SK-N-SH (cell line): ENCODE data around the gene KCTD5. TPM values are rescaled to one million over a fixed set of nuclear protein-coding genes. Genes with fewer than 3 reads are reported as not detected.

Experiments used
- CTCF ChIA-PET: fragments of 300-600, 350-600 bp; formaldehyde crosslinking; extraction: SDS; loops from one replicate; lab custom pipeline; 2021; lab: Yijun Ruan, JAX
- POLR2A ChIA-PET: fragments of 350-600 bp; sonication (Branson Sonifier 250); formaldehyde crosslinking; extraction: SDS; loops from one replicate; lab custom pipeline; 2020; ENCODE audit warnings: antibody characterized with exemption, inconsistent platforms; lab: Yijun Ruan, JAX
- DNase-seq: peaks from one replicate; pipeline ENCODE4 v3.0.0; 2012
- H2AFZ ChIP-seq: fragments of 200-600 bp; sonication (generic); 2 replicates; pipeline ENCODE4 v1.8.1; 2016; ENCODE audit warnings: antibody characterized with exemption, mild to moderate bottlenecking, low read depth
- H3F3A ChIP-seq: fragments of 200-600 bp; sonication (generic); replicated peaks from 2 replicates; pipeline ENCODE3; 2016; ENCODE audit warnings: antibody characterized with exemption, mild to moderate bottlenecking; ENCODE audit not compliant: insufficient read depth
- H3K27ac ChIP-seq, 2 experiments: fragments of 200-500 bp in 1 of 2; fragments of 200-600 bp in 1 of 2; sonication (Bioruptor generic) in 1 of 2; sonication (generic), shearing (Covaris generic) in 1 of 2; 2 replicates each; pipeline versions ENCODE4 v1.5.1 to v1.6.1; 2014 to 2016; ENCODE audit warnings: low read depth in 2 of 2, inconsistent platforms in 1 of 2, low read length in 1 of 2, mild to moderate bottlenecking in 1 of 2, mixed read lengths in 1 of 2
- H3K27me3 ChIP-seq: fragments of 200-600 bp; sonication (generic), shearing (Covaris generic); 2 replicates; pipeline ENCODE4 v1.6.1; 2016; ENCODE audit warnings: mixed run types; ENCODE audit not compliant: insufficient read depth
- H3K36me3 ChIP-seq, 2 experiments: fragments of 200-500 bp in 1 of 2; fragments of 200-600 bp in 1 of 2; sonication (Bioruptor generic) in 1 of 2; sonication (generic) in 1 of 2; replicated peaks in 1 of 2; 2 replicates each; pipeline versions ENCODE3 to v1.5.1; 2014 to 2016; ENCODE audit warnings: low read length in 1 of 2, mild to moderate bottlenecking in 1 of 2; ENCODE audit not compliant: insufficient read depth in 2 of 2, control insufficient read depth in 1 of 2
- H3K4me1 ChIP-seq, 2 experiments: fragments of 200-500 bp in 1 of 2; fragments of 200-600 bp in 1 of 2; sonication (Bioruptor generic) in 1 of 2; sonication (generic), shearing (Covaris generic) in 1 of 2; 2 replicates each; pipeline versions ENCODE4 v1.5.1 to v1.6.1; 2014 to 2016; ENCODE audit warnings: low read depth in 1 of 2, low read length in 1 of 2, mixed run types in 1 of 2; ENCODE audit not compliant: insufficient read depth in 2 of 2, control insufficient read depth in 1 of 2
- H3K4me2 ChIP-seq: fragments of 200-600 bp; sonication (generic), shearing (Covaris generic); 2 replicates; pipeline ENCODE4 v1.6.1; 2017; ENCODE audit warnings: mixed run types
- H3K4me3 ChIP-seq, 2 experiments: fragments of 200-500 bp in 1 of 2; fragments of 200-600 bp in 1 of 2; sonication (Bioruptor generic) in 1 of 2; sonication (generic), shearing (Covaris generic) in 1 of 2; 2 replicates each; pipeline versions ENCODE4 v1.5.1 to v1.8.1; 2014 to 2016; ENCODE audit warnings: low read depth in 2 of 2, inconsistent platforms in 1 of 2, low read length in 1 of 2, mild to moderate bottlenecking in 1 of 2, mixed read lengths in 1 of 2, moderate library complexity in 1 of 2
- H3K79me2 ChIP-seq: fragments of 200-600 bp; sonication (generic); 2 replicates; pipeline ENCODE4 v1.8.1; 2017; ENCODE audit warnings: mild to moderate bottlenecking; ENCODE audit not compliant: insufficient read depth
- H3K9ac ChIP-seq: fragments of 200-600 bp; sonication (generic); 2 replicates; pipeline ENCODE4 v1.6.1; 2017; ENCODE audit warnings: mixed run types
- H3K9me2 ChIP-seq: fragments of 200-600 bp; sonication (generic); 2 replicates; pipeline ENCODE4 v1.6.1; 2017; ENCODE audit warnings: mixed run types
- H3K9me3 ChIP-seq: fragments of 200-600 bp; sonication (generic); 2 replicates; pipeline ENCODE4 v1.6.1; 2017; ENCODE audit warnings: mixed run types, mild to moderate bottlenecking, moderate library complexity
- H4K20me1 ChIP-seq: fragments of 200-600 bp; sonication (generic); 2 replicates; pipeline ENCODE4 v1.6.1; 2017; ENCODE audit warnings: mild to moderate bottlenecking, mixed run types; ENCODE audit not compliant: insufficient read depth
- CHD2 ChIP-seq: fragments of 150-350 bp; IDR thresholded peaks from 2 replicates; pipeline ENCODE4 v1.6.1; 2018; ENCODE audit warnings: low read length; ENCODE audit not compliant: partially characterized antibody
- EP300 ChIP-seq, 2 experiments: IDR thresholded peaks; 2 replicates each; pipeline versions ENCODE4 v1.4.0 to v1.6.1; 2012; ENCODE audit warnings: borderline replicate concordance in 1 of 2, low read depth in 1 of 2, low read length in 1 of 2
- FOSL2 ChIP-seq: IDR thresholded peaks from 2 replicates; pipeline ENCODE4 v1.4.0; 2012; ENCODE audit warnings: low read depth, mild to moderate bottlenecking, moderate library complexity, borderline replicate concordance
- FOXM1 ChIP-seq: IDR thresholded peaks from 2 replicates; pipeline ENCODE4 v1.4.0; 2012; ENCODE audit warnings: low read depth, mild to moderate bottlenecking
- GABPA ChIP-seq: IDR thresholded peaks from 2 replicates; pipeline ENCODE4 v1.4.0; 2012; ENCODE audit warnings: low read depth, mild to moderate bottlenecking
- GATA2 ChIP-seq: sonication (generic); formaldehyde crosslinking; IDR thresholded peaks from 2 replicates; pipeline ENCODE4 v1.5.0; 2020; ENCODE audit warnings: mild to moderate bottlenecking, missing genetic modification reagents
- JUND ChIP-seq: IDR thresholded peaks from 2 replicates; pipeline ENCODE4 v1.4.0; 2012
- MEF2A ChIP-seq: IDR thresholded peaks from 2 replicates; pipeline ENCODE4 v1.4.0; 2012; ENCODE audit warnings: low read depth, borderline replicate concordance
- MXI1 ChIP-seq: IDR thresholded peaks from 2 replicates; pipeline ENCODE4 v1.6.1; 2012; ENCODE audit warnings: mild to moderate bottlenecking, low read depth, low read length, improper control_type of control experiment
- NFIC ChIP-seq: IDR thresholded peaks from 2 replicates; pipeline ENCODE4 v1.4.0; 2012; ENCODE audit warnings: borderline replicate concordance
- NRF1 ChIP-seq: IDR thresholded peaks from 2 replicates; pipeline ENCODE4 v1.6.1; 2012; ENCODE audit warnings: low read depth, mild to moderate bottlenecking, low read length
- RAD21 ChIP-seq: IDR thresholded peaks from 2 replicates; pipeline ENCODE4 v1.6.1; 2012; ENCODE audit warnings: mild to moderate bottlenecking, low read length
- REST ChIP-seq: IDR thresholded peaks from 2 replicates; pipeline ENCODE4 v1.6.1; 2012; ENCODE audit warnings: mild to moderate bottlenecking, low read depth, low read length, moderate library complexity
- RFX5 ChIP-seq: IDR thresholded peaks from 2 replicates; pipeline ENCODE4 v1.6.1; 2012; ENCODE audit warnings: mild to moderate bottlenecking, improper control_type of control experiment, low read length
- SIN3A ChIP-seq: IDR thresholded peaks from 2 replicates; pipeline ENCODE4 v1.6.1; 2012; ENCODE audit warnings: low read depth, mild to moderate bottlenecking, low read length, moderate library complexity, borderline replicate concordance
- USF1 ChIP-seq: IDR thresholded peaks from 2 replicates; pipeline ENCODE4 v1.4.0; 2012; ENCODE audit warnings: low read depth, borderline replicate concordance
- YY1 ChIP-seq: IDR thresholded peaks from 2 replicates; pipeline ENCODE4 v1.4.0; 2012; ENCODE audit warnings: low read depth, mild to moderate bottlenecking
- WGBS: methylation state at CpG from one replicate; pipeline ENCODE4 v1.1.6; 2017; ENCODE audit warnings: low lambda C conversion rate; 5-methylcytosine and 5-hydroxymethylcytosine counted together
- polyA plus RNA-seq, 3 experiments: library from polyadenylated mRNA; depleted of rRNA; stranded (reverse); fragments of >200 nt; gene quantifications; 2 replicates each; pipeline ENCODE4 v1.2.3, GENCODE V29; 2012

Gene KCTD5
- polyA plus RNA-seq, 1 of the 3 experiments (the other 2 are of a cell fraction) = 53.4 TPM

GRCh38 chr16:2752035-2752849 lies 69.9 kb downstream of the KCTD5 start, which contains the start of gene SRRM2 (continued):
- no peak for TF ChIP-seq REST
- TF ChIP-seq MEF2A = no peak
- TF ChIP-seq FOXM1 = no peak
- no peak for TF ChIP-seq JUND
- TF ChIP-seq YY1 = peak; percentile 97
- no peak for TF ChIP-seq GATA2 (CRISPR knock-in tag)
- TF ChIP-seq RAD21 = no peak
- peak; percentile 8; the same call in 1 of the 2 replicates for TF ChIP-seq MXI1
- no peak for TF ChIP-seq USF1
- no peak for TF ChIP-seq EP300 (IDR thresholded peaks at IDR 0.05; ENCODE audit: borderline replicate concordance in 1 of 2, low read depth in 1 of 2, low read length in 1 of 2)

- H3F3A ChIP-seq = peaks cover 3% of the 10 kb centered on the region
- peak overlapping the region; percentile 94 for H3K9ac ChIP-seq
- H3K27ac ChIP-seq = peak overlapping the region; percentile 99 to 100
- H3K4me2 ChIP-seq = peak overlapping the region; percentile 81
- under 1% methylated on average over 29 of the region's 82 CpGs for WGBS
- peaks cover 12 to 20% of the 10 kb centered on the region in 2 experiments; a peak in 3 of 4 replicates for H3K4me1 ChIP-seq
- H2AFZ ChIP-seq = no peak overlapping the region
- H3K36me3 ChIP-seq = peaks cover 20 to 25% of the 10 kb centered on the region in 2 experiments
- ChIA-PET CTCF (interaction anchor here (0.8 to 3.2 kb wide), 6 partner anchors 21 to 277 kb away, joined by 3 to 12 read pairs (median 3); no protein-coding TSS in a partner anchor), POLR2A (interaction anchor here (0.8 to 2.5 kb wide), 7 partner anchors 14 to 100 kb away, joined by 3 to 19 read pairs (median 3); partner anchors contain the start of gene KCTD5)
- H3K9me2 ChIP-seq = no peaks in the 10 kb centered on the region
- no peaks in the 10 kb centered on the region for H3K27me3 ChIP-seq
- no peaks in the 10 kb centered on the region for H3K9me3 ChIP-seq
- peak; percentile 94 for DNase-seq
- H3K79me2 ChIP-seq = peaks cover 63% of the 10 kb centered on the region
- peaks cover 52% of the 10 kb centered on the region for H4K20me1 ChIP-seq
- H3K4me3 ChIP-seq = peak overlapping the region; percentile 76 to 98
- TF ChIP-seq FOSL2 (no peak), GABPA (no peak), MXI1 (0 out of 2 replicates have a peak, but pooled peaks have one; percentile 48), RFX5 (no peak), SIN3A (peak; percentile 25; the same call in 1 of the 2 replicates), EP300 (IDR thresholded peaks at IDR 0.05; ENCODE audit: borderline replicate concordance in 1 of 2, low read depth in 1 of 2, low read length in 1 of 2) (no peak), CHD2 (peak; percentile 83), NRF1 (peak; percentile 65), NFIC (no peak)
Measured at GRCh38 chr16:2752850-2753732, 70.8 kb downstream of the KCTD5 start.
